COLO668 (cell line): ENCODE results near the gene HMCES.

Experiments used
- DNase-seq: peaks from one replicate; lab custom pipeline; 2025; ENCODE audit not compliant: unreplicated experiment; lab: John Stamatoyannopoulos, UW

Gene HMCES

DNA sequence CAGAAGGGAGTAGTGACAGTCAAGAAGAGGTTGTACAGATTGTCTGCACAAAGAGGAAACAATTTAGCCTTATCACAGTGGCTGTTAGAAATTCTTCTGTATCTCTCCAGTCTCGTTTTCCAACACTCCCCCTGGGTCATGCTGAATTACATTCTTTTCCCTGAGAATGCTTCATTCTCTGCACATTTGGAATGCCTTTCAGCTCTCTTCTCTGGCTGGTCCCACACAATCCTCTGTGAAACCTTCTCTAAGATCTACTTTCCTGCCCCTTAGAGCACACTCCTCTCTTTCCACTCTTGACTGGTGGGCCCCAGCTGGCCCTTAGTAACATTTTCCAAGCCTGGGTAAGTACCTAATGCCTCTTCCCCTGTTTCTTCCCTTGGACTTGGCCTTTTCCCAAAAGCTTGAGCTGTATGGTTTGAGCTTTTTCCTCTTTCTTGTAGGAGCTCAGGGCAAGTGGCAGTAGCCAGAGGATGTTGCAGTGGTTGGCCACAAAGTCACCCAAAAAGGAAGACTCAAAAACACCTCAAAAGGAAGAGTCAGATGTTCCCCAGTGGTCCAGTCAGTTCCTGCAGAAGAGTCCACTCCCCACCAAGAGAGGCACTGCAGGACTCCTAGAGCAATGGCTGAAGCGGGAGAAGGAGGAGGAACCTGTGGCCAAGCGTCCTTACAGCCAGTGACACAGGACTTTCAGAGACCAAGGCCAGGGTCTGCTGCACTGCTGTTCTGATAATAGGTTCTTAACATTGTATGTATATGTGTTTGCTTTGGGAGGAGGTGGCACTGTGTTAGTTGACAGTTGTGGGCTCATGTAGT, 25.7 kb downstream of the HMCES start:
- DNase-seq: no peak

DNA sequence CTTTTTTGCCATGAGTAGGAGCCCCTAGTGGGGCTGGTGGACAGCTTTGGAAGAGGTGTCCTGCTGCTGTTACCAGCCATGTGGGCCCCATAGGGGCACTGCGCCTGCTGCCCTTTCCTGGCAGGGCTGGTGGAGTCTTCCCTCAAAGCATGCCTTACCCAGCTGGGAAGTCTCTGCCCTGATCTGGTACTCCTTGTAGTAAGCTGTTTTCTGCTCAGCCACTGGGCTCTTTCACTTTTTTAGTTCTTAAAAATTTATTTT, 26.2 kb downstream of the HMCES start:
- no peak for DNase-seq

DNA sequence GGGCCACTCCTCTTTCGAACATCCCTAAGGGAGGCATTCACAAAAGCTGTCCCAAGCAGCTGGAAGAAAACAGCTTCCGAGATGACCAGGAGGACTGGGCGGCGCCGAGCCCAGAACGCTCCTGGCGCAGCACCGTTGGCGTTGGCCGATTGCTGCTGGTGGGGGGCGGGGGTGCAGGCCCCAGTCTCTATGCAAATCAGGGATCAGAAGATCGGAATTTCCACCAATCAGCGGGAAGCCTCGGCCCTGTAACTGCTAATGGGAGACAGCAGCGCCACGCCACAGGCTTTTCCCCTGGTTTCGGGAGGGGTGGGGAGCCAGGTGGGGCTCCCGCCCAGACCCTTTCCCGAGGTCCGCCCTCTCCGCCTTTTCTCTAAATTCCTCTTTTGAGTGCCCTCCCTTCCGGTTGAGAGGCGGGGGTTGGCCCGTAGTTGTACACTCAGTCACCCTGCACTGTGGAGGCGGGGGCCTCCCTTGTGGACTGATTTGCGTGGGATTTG, 27.0 kb downstream of the HMCES start:
- no peak for DNase-seq

DNA sequence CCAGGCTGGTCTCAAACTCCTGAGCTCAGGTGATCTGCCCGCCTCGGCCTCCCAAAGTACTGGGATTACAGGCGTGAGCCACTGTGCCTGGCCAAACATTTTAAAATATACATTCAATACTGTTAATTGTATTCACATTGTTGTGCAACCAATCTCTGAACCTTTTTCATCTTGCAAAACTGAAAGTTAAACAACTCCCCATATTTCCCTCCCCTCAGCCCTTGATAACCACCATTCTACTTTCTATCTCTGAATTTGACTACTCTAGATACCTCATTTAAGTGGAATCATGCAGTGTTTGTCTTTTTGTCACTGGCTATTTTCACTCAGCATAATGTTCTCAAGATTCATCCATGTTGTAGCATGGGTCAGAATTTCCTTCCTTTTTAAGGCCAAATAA, 30.0 kb downstream of the HMCES start:
- DNase-seq: no peak

DNA sequence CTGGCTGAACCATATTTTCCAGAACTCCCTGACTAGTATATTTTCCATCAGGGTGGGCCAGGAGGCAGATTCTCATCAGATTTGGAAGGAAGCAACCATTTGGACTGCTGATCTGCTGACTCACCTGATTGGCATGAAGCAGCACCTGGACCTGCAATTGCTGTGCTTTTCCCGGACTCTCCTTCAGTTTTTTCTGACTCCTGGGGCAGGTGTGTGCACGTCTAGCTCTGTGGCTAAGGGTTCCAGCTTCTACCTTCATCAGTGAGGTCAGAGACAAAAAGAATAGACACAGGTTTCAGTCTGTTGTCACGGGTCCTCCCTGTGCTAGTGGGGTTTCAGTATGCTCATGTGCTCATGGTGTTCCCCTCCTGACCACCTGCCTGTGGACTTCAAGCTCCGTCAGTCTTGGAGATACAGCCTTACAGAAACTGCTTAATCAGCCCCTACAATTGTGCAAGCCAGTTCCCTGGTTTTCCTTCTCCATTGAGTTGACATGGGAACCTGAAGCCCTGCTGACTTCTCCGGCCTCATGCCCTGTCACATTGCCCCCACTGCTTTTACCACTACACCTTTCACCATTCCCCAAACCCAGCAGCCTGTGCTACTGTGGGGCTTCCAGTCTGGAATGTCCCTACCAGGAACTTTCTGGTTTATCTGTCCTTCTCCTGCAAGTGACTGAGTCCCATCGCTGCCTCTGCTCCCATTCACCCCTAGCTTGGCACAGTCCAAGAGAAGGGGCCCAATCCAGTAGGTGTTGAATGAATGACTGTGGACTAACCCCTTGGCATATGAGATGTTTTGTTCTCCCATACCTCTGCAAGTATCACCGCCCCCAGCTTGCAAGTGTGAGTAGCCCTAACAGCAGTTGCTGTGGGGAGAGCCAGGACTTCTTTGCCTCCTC, 31.7 kb downstream of the HMCES start:
- DNase-seq: peak; percentile 18

DNA sequence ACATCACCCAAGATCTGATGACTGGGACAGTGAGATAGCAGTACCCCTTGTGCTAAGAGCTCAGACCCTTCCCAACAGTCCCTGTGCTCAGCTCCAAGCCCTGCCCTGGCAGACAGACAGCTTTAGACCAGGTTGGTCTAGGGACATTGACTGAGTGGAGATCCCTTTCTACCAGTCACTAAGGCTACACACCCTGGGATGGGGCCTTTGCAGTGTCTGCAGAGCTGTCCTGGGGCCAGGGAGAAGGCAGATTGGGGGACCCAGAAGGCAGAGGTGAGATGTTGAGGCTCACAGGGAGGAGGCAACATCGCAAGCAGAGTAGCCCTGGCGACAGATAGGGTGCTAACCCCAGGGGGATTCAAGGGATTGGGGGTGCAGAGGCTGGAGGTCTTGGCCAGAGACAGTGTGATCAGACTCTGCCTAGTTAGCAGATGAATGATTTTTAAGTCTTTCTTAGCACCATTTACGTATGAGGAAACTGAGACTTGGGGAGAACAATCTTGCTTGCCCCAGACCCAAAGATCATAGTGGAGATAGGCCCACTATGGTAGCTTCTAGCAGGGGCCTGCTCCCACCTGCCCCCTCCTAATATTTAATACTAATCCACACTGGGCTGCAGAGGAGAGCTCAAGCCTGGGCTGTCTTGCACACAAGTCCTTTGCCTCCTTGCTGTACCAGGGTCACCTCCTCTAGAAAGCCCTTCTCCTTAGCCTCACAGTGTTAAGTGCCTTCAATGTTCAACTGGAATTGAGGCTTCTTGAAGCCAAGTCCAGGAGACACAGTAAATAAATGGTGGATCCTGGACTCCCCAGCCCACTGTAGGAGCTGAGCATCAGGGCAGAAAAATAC, 32.6 kb downstream of the HMCES start:
- no peak for DNase-seq

DNA sequence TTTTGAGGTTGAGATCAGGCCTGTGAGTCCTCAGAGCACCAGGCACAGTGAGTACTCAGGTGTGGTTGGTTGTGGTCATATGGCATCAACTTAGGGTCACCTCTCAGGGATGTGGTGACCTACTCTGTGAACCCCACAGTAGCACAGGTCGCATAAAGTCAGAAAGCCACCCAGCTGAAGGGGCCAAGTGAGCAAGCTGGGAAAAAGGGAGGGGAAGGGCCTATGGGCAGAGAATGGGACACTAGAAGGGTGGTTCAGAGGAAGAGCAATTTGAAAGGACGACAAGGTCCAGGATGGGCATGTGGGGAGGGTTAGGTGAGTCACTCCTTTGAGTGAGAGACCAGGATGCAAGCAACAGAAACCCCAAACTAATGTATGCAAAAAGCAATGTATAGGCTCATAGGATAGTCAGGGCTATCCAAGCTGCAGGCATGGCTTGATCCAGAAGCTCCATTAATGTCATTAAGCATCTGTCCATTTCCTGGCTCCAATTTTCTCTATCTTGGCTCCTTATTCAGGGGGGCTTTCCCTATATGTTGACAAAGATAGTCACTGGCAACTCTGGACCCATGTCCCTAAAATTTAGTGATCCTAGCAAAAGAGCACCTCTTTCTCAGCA, 33.5 kb downstream of the HMCES start:
- DNase-seq: no peak

DNA sequence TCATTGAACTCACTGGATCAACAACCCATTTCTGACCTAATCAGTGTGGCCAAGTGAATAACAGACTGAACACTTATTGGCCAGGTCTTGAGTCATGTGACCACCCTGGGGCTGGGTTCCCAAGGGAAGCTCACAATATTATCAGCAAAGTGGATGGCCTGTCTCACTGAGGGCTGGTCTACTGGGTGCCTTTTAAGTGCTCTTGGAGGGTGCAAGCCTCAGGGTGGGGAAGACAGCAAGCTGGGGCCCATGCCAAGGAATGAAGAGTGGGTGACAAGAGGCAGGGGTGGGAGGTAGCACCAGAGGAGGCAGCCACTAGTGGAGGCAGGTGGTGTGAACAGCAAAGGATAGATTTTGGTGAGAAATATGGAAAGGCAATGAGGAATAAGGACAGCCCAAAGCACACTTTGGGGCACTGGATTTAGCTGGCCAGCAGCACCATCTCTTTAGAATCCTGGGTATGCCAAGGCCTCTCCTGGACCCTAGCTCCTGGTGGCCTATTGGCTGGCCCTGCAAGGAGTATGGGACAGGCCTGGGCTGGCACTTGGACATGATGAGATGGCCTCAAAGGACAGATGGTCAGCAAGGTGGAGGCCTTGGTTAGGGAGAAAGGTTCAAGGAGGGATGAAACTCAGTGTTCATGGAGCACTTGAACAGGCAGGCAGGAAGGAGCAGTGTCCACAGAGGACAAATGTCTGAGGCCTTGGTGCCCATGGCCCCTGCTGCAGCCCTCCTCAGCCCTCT, 34.2 kb downstream of the HMCES start:
- DNase-seq: no peak

DNA sequence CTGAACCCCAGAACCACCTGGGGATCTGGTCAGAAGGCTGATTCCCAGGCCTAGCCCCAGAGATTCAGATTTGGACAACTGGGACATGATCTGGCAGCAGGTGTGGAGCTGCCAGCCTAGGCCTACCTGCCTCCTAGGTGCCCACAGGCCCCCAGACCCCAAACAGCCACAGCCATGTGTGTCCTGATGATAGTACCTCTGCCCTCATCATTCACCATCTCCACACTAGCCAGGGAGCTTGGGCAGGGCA, 34.7 kb downstream of the HMCES start:
- DNase-seq: no peak

DNA sequence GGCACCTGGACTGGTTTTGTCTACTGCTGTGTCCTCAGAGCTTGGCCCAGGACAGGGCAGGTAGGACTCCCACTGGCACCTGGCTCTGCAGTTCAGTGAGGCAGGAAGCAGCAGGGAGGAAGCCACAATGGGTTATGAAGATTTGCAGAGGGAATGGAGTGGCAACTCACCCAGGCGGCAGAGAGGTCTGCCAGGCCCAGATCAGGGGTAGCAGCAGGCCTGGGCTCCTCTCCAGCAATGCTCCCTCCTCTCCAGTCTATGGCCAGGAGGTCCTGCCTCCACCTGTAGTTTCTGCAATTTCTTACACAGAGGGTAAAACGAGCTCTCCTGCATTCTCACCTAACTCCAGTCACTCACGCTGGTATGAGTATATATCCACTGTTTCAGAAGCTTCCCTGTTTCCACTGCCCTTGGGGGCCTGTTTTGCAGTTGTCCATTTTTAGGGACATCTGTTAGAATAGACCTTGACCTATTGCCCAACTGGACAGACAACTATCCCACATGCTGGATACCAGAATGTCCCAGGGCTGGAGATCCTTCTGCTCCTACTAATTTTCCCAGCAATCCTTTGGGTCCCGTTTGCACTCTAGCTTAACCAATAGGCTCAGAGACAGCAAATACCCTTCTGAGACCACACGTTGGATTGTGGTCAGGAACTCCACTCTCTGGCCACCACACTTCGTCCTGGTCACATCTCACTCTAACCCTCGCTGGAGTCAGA, 35.2 kb downstream of the HMCES start:
- no peak for DNase-seq

DNA sequence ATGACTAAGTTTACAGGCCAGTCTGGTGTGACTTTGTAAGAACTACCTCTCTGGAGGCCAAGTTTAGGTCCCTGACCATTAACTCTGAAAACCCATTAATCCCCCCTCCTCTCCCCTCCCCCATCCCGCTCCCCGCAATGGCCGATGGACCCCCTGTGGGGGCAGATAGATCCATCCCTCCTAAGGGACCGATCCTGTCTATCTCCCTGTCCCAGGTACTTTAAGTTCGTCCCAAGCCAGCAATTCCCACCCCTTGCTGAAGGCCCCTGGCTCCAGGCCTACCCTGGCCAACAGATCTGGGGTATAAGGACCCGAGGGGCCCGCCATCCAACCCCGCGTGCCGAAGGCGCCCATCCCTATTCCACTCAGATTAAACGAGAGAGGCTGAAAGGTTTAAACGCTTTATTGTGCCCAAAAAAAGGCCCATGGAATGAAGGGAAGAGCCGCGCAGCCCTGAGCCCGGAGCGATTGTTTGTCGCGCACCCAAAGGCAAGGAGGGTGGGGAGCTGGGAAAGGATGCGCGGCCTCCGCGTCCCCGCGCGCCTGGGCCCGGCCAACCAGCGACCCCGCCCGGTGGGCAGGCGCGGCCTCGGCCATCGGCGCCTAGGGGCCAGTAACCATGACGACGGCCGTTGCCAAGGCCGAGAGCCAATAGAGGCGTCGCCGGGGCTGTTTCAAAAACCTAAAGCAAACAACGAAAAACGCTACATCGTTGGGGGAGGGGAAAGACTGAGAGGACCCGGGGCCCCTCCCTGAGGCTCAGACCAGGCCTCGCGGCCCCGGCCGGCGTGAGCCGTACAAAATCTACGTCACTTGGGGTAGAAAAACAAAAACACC, 35.9 kb downstream of the HMCES start:
- peak; percentile 89 for DNase-seq

DNA sequence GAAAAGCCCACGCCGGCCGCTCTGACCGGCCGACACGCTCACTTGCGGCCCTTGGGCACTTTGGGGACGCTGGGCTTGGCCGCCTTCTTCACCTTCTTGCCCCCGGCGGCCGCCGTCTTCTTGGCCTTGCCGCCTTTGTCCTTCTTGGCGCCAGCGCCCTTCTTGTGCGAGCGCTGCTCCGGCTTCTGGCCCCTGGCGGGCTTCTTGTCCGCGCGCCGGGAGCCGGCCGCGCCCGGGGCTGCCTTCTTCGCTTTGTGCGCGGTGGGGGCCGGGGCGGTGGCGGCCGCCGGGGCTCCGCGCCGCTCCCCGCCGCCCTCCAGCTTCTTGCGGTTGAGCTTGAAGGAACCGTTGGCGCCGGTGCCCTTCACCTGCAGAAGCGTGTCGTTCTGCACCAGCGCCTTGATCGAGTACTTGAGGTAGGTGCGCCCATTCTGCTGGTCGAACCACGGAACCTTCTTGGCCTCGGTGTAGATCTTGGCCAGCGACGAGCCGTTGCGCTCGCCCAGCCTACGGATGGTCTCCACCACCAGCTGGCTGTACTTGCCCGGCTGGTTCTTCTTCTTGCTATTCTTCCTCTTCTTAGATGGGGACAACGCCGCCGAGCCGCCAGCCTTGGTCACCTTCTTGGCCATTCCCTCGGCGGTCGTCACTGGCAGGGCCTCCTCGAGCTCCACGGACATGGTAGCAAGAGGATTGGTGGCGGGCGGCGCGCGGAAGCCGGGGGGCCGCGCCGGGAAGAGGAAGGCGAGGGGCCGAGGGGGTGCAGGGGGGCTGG, 36.7 kb downstream of the HMCES start:
- peak; percentile 41 for DNase-seq

DNA sequence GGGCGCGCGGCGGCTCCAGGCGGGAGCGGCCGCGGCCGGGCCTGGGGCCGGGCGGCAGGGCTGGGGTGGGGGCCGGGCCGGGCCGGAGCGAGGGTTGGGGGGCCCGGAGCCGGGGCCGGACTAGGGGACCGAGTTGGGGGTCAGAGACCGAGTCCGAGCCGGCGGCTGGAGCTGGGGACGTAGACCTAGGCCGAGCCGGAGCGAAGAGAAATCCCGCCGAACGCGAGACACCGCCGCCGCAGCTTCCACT, 37.3 kb downstream of the HMCES start:
- no peak for DNase-seq

DNA sequence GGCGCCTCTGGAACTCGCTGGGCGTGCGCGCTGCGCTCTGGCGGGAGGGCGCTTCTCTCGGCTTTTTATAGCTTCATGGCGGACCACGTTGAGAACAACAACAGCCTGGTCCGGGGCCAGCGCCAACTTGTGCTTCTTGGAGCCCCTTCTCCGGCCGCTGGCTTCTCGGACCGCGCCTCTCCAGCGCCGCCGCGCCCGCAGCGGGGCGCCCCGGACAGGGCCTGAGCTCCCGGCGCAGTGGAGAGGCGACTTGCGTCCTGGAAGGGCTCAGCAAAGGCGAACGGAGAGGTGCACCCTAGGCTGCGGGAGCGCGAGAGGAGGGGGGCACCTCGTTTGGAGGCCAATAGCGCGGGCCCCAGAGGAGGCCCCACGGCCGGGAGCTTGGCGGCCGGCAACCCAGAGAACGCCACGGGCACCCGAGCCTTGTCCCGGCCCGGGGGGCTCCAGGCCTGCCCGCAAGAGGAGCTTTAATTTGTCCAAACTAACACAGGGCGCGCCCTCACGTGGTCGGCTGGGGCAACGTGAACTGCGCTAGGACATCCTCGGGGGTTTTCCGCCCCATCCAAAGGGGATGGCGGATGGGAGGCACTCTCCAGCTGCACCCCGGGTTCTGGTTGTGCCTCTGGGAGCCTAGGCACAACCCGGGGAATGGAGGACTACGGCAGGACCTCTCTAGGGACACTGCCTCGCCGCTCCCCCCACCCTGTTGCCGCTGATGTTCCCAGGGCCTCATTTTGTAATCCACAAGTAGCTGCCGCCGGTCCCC, 37.8 kb downstream of the HMCES start:
- DNase-seq: peak; percentile 86

DNA sequence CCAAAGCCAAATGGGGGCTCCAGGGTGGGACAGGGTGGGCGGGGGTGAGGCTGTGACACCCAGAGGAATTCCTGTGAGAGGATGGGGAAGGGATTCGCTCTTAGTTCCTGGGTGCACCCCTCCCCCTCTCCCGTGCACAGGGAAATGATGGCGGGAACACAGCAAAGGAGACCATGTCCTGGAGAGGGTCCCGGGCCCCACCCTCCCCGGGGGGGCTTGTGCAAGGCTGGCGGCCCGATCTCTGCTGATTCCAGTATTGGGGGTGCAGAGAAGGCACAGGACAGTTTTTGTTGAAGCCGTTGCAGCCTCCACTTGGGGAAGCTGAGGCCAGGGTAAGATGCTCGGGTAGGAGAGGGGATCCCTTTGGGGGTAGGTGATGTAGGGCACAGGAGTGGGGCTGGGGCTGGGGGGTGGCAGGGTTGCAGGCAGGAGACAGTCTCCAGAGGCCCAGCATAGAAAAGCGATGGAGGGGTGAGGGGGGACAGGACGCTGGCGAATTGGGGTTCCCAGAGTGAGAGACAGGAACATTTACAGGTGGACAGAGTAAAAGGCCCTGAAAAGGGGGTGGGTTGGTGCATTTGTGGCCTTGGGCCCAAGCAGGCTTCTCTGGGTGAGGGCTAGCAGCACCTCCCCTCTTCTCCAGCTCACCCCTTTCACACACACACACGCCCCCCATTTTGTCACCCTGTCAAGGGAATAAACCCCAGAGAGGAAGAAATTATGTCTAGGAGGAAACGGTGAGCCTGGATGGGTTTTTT, 38.5 kb downstream of the HMCES start:
- DNase-seq: no peak

DNA sequence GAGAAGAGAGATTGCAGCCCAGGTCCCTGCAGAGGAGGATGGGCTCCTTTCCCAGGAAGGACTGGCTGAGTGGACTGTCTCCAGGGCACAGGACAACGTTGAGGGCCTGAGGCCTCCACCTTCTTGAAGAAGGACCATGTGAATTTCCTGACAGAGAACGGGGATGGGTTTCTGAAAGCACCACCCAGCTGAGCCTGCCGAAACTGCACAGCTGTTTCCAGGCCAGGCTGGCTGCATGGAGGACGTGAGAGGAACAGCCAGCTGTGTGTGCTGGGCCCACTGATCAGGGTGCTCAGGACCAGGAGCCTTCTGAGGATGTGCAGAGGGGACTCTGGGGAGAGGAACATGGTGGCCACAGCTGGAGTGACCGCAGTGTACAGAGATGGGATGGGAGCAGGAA, 39.2 kb downstream of the HMCES start:
- DNase-seq: no peak

DNA sequence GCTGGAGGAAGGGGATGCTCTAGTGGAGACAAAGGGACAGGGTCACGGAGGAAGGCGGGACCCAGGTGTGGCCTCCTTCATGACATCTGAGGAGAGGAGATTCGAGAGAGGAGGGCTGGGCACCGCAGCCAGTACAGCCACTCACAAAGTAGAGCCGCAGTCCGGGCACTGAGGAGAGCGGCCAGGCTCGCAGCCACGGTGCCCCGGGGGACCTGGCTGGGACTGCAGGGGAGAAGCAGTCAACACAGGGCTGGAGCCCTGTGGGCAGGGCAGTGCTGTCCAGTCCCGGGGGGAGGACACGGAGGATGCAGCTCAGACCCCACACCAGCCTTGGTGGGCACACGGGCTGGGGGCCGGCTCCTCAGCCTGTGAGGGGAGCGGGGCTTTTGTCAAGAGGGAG, 40.3 kb downstream of the HMCES start:
- no peak for DNase-seq
